Umbilical cord (tissue), 2 donors: ENCODE measurements around the gene NADSYN1. TPM values are rescaled to one million over a fixed set of nuclear protein-coding genes. Genes with fewer than 3 reads are reported as not detected.

Experiments
- DNase-seq: peaks from one replicate; pipeline ENCODE4 v3.0.0-alpha.2; 2015; ENCODE audit warnings: low spot score
- total RNA-seq: library from RNA; depleted of rRNA; stranded (reverse); fragments of >200 nt; gene quantifications from one replicate; pipeline ENCODE4 v1.2.3, GENCODE V29; 2014; ENCODE audit warnings: low replicate concordance; ENCODE audit not compliant: insufficient read depth

The NADSYN1 gene
- total RNA-seq, 1 donor from 2014 or later = 92.9 TPM

GRCh38 chr11:71451596-71452198 is 1.3 kb upstream of the NADSYN1 start:
- DNase-seq = no peak

GRCh38 chr11:71452199-71453036 is 585 bp upstream of the NADSYN1 start:
- DNase-seq = peak; percentile 55

DNA sequence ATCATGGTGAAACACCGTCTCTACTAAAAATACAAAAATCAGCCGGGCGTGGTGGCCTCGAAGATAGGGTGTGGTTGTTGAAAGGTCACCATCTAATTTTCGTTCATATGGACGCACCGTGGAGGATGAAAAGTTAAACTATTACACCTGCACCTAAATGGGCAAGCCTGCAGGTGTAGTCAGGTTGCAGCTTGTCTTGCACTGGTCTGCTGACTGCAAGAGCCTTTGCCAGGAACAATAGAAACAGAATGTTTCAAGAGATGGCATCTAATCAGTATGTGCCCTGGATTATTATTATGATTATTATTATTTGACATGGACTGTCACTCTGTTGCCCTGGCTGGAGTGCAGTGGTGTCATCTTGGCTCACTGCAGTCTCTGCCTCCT is 908 bp downstream of the NADSYN1 start:
- no peak for DNase-seq

DNA sequence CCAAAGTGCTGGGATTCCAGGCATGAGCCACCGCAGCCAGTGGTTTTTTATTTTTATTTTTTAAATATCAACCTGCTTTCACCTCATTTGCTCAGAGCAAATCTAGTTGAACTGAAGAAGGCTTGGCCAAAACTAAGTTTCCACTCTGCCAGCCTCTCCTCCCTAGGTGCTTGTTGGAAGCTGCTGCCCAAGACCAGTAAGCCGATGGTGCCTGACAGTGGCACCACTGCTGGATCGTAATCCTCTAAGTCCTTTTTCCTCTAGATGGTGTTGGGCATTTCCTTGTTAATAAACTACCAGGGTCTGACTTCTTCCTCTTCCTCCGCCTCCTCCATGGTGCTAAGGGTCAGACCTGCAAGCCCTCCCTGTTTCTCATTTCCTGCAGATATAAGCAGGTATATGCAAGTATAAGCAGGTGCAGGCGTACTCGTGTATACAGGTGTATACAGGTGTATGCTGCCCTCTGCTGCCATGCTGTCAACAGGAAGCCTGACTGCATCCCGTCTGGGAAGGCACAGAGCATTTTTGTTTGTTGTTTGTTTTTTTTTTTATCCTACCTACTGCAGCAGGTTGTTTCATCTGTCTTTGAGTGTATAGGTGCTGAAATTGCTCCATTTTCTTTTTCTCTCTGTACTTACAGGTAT is 1.6 kb downstream of the NADSYN1 start:
- DNase-seq = no peak

DNA sequence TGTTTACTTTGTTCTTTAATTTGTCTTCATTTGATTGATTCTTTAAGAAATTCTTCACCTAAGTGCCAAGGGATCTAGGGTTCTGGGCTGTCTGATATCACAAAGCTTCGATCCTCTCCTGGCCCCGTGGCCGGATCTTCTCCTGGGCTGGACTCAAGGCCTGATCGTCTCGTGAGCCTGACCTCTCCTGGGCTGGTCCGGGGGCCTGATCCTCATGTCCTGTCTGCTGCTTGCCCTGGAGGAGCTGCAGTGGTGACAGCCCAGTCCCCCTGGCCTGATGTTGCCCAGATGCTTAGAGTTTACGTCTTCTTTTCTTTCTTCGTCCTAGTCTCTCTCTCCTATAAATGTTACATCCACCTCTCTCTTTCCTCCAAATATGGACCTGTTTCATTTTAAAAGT is 3.3 kb downstream of the NADSYN1 start:
- no peak for DNase-seq

DNA sequence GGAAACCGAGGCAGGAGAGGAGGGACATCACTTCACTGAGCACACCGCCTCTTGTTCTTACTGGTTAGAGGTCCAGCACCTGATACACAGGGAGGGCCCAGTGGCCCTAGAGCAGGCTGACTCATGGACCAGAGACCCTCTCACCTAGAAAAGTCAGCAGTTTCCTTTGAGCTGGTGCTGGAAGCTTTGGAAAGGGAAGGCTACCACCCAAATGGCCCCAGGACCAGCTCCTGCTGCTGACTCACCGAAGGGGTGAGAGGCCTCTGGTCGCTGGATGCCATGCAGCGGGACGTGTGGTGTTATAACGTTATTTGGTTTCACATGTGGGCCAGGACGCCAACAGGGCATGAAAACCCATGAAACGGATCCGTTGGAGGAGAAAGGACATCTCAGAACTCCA is 3.8 kb downstream of the NADSYN1 start:
- no peak for DNase-seq

- DNase-seq = peak; percentile 49
Observed at GRCh38 chr11:71458146-71459070, 5.4 kb downstream of the NADSYN1 start.

GRCh38 chr11:71459076-71459766 is 6.2 kb downstream of the NADSYN1 start:
- DNase-seq = no peak

DNA sequence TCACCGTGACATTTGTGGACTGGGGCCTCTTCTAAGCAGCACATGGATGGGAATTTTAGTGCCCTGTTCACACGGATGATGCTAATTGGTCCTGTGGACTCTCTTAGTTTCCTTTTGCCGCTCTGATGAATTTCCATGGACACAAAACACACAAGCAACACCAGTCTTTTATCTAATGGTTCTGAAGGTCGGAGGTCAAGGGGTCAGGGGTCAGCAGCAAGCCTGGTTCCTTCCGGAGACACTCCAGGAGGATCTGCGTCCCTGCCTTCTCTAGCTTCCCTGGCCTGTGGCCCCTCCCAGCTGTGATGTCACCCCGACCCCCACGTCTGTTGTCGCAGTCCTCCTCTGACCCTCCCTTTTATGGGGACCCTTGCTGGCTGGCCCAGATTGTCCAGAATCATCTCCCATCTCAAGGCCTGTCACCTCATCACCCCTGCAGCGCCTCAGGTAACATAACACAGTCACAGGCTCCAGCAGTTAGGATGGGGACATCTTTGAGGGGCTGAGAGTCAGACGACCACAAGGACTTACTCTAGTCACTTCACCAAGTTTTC is 6.8 kb downstream of the NADSYN1 start:
- DNase-seq = no peak

DNA sequence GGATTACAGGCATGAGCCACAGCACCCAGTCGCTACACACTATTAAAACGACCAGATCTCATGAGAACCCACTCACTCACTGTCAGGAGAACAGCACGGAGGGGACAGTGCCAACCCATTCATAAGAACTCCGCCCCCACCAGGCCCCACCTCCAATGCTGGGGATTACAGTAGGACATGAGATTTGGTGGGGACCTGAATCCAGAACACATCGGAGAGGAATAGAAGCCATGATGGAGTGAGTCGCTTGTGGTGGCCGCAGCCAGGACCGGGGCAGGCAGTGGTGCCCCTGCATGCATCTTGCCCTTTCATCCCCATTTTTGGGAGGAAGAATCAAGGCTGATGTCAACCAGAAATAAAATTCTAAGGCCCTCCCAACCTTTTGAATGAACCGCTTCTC is 8.7 kb downstream of the NADSYN1 start:
- DNase-seq = no peak

DNA sequence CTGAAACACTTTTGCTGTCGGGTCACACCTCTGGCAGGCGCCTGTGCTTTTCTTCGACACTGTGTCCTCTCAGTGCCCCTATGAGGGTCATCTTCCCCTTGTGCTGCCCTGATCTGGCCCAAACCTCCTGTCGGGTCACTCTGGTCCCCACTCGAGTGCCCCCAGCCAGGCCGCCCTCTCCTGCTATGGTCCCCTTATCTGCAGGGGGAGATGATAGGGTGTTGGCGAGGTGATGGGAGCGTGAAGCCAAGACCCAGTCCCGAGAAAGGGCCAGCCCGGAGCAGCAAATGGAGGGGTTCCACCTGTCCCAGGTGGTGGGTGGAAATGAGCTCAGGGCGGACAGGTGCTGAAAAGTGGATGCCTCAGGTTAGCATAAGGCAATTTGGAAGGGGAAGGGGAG is 9.7 kb downstream of the NADSYN1 start:
- DNase-seq = no peak

GRCh38 chr11:71463331-71464211 is 10.6 kb downstream of the NADSYN1 start:
- no peak for DNase-seq

- DNase-seq = no peak
Observed at GRCh38 chr11:71465054-71465453, 12.1 kb downstream of the NADSYN1 start.

DNA sequence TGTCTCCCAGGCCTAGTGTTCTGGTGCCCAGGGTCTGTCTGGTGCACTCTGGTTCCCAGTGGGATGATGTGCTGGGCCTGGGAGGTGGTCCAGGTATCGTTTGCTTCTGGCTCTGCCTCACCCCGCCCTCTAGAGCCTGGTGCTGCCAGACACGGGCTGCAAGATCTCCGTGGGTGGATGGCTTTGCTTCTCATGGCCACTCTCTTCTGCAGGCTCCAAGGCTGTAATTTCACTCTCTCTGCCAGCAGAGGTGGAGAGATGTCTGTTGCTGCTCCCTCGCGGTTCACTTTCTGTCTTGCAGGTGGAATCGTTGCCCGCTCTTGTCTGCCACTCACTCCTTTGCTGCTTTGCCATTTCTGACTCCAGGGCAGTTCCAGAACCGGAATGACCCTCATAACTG is 13.4 kb downstream of the NADSYN1 start:
- DNase-seq = no peak

GRCh38 chr11:71467164-71467563 is 14.2 kb downstream of the NADSYN1 start:
- no peak for DNase-seq

DNA sequence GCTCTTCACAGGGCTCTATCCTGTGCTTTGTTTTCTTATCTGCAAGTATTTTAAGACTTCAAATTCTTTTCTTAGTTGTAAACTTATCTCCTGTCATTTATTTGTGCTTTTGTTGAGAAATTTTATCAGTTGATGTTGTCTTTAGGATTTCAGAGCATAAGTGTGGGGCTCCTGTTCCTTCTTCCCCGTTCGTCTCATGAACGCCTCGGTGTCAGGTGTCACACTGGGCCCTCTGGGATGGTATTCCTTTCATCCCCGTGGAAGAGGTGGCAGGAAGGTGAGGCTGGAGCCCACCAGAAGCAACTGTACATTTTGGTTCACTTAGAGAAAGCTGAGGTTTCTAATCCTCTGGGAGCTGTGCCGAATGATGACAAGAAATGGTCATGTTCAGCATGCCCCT is 17.9 kb downstream of the NADSYN1 start:
- no peak for DNase-seq

DNA sequence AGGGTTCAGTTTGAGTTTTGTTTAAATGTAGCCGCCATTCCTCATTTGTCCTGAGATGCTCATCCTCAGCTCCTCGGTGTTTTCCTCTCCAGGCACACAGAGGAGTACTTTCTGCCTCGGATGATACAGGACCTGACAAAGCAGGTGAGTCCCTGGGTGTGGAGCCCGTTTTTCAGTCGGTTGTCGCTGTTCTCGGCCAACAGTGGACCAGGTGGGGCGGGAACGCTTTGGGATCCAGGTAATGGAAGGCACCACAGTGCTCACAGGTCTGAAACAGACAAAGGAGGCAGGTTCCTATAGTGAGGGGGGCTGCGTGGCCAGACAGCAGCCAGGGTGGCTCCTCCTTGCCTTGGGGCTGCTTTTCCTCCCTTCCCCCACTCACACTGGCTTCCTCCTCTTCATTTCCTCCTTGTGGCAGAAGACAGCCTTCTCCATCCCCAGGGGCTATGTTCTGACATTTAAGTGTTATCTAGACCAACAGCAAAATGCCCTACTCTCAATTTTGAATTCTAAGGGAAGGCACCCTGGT is 19.4 kb downstream of the NADSYN1 start:
- no peak for DNase-seq

- DNase-seq = no peak
Observed at GRCh38 chr11:71472941-71473792, 20.2 kb downstream of the NADSYN1 start.

GRCh38 chr11:71473793-71474080 is 20.7 kb downstream of the NADSYN1 start:
- DNase-seq = no peak
